ENCODE measurements around the gene ATP12A.

The ATP12A gene

DNA sequence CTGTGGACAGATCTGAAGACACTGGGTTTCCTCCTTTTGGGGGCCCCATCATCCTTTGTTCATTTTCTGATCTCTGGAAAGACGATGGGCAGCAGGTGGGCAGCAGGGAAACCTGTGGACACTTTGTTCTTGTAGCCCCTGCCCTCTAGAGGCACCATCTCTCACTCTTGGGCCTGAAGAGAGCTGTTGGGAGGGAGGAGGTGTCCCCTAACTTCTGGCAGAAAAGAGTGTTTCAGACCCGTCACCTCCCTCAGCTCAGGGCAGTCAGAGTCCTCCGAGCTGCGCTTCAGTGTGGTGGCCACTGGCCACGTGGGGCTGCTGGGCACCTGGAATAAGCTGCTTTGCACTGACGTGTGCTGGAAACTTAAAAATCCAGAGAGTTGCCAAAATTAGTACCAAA lies 56.8 kb downstream of the ATP12A start:
- Histone ChIP-seq H3K4me1 (ENCODE audit: control insufficient read depth, insufficient read depth, low read length) (no peaks in the 10 kb centered on the region), H3K27me3 (ENCODE audit: control insufficient read depth, insufficient read depth, low read length) (no peaks in the 10 kb centered on the region), H3K27ac (ENCODE audit: low read depth, low read length) (no peak overlapping the region), H3K36me3 (ENCODE audit: control insufficient read depth, insufficient read depth, low read length) (no peaks in the 10 kb centered on the region), H3K9me3 (ENCODE audit: control insufficient read depth, insufficient read depth, low read length) (no peaks in the 10 kb centered on the region), H3K9ac (ENCODE audit: low read depth, low read length) (no peak overlapping the region), H3K4me3 (ENCODE audit: low read depth, low read length) (no peak overlapping the region)

GRCh38 chr13:24738366-24738847 lies 58.2 kb downstream of the ATP12A start:
- Histone ChIP-seq H3K27me3 (ENCODE audit: control insufficient read depth, insufficient read depth, low read length) (peaks cover 10% of the 10 kb centered on the region), H3K9me3 (ENCODE audit: control insufficient read depth, insufficient read depth, low read length) (no peaks in the 10 kb centered on the region), H3K4me1 (ENCODE audit: control insufficient read depth, insufficient read depth, low read length) (no peaks in the 10 kb centered on the region), H3K4me3 (ENCODE audit: low read depth, low read length) (no peak overlapping the region), H3K9ac (ENCODE audit: low read depth, low read length) (no peak overlapping the region), H3K27ac (ENCODE audit: low read depth, low read length) (no peak overlapping the region), H3K36me3 (ENCODE audit: control insufficient read depth, insufficient read depth, low read length) (no peaks in the 10 kb centered on the region)

- no peaks in the 10 kb centered on the region for H3K4me1 ChIP-seq (ENCODE audit: control insufficient read depth, insufficient read depth, low read length)
- H3K4me3 ChIP-seq (ENCODE audit: low read depth, low read length), result no peak overlapping the region
- no peak overlapping the region for H3K27ac ChIP-seq (ENCODE audit: low read depth, low read length)
- H3K36me3 ChIP-seq (ENCODE audit: control insufficient read depth, insufficient read depth, low read length), result no peaks in the 10 kb centered on the region
- H3K9me3 ChIP-seq (ENCODE audit: control insufficient read depth, insufficient read depth, low read length), result no peaks in the 10 kb centered on the region
- H3K9ac ChIP-seq (ENCODE audit: low read depth, low read length), result no peak overlapping the region
- H3K27me3 ChIP-seq (ENCODE audit: control insufficient read depth, insufficient read depth, low read length), result peaks cover 28% of the 10 kb centered on the region
Measured at GRCh38 chr13:24740014-24740890, 60.0 kb downstream of the ATP12A start.

DNA sequence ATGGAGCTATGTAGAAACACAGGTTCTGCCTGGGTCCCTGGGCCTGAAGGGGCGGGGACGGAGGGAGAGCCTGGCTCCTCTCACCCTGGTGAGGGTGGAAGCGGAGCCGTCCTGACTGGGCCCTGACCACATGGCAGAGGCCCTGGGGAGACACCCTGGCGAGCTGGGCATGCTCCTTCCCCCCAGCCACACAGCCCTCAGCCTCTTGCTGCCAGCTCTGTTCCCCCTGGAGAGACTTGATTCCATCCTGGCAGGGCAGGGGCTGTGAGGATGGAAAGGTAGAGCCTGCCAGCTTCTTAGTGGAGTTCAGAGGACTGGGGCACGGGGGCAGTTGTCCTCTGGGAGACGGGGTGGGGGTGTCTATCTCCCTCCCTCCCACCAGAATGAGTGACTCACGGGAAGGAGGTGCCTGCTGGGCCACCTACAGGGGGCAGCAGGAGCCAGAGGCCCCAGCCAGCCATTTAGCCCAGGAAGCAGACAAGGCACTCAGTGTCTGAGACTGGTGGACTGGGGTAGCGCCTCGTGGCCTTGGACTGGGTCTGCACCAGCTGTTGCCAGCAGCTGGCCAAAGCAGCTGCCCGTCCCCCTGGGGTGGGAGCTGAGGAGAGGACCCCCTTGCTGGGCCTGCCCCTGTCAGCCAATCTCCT lies 60.9 kb downstream of the ATP12A start:
- Histone ChIP-seq H3K27ac (ENCODE audit: low read depth, low read length) (no peak overlapping the region), H3K9me3 (ENCODE audit: control insufficient read depth, insufficient read depth, low read length) (no peaks in the 10 kb centered on the region), H3K4me3 (ENCODE audit: low read depth, low read length) (no peak overlapping the region), H3K9ac (ENCODE audit: low read depth, low read length) (no peak overlapping the region), H3K36me3 (ENCODE audit: control insufficient read depth, insufficient read depth, low read length) (no peaks in the 10 kb centered on the region), H3K4me1 (ENCODE audit: control insufficient read depth, insufficient read depth, low read length) (peaks cover 6% of the 10 kb centered on the region; the same call in 1 of the 2 replicates), H3K27me3 (ENCODE audit: control insufficient read depth, insufficient read depth, low read length) (peaks cover 37% of the 10 kb centered on the region)

- Histone ChIP-seq H3K9ac (ENCODE audit: low read depth, low read length) (no peak overlapping the region), H3K36me3 (ENCODE audit: control insufficient read depth, insufficient read depth, low read length) (no peaks in the 10 kb centered on the region), H3K27ac (ENCODE audit: low read depth, low read length) (no peak overlapping the region), H3K27me3 (ENCODE audit: control insufficient read depth, insufficient read depth, low read length) (peaks cover 43% of the 10 kb centered on the region), H3K9me3 (ENCODE audit: control insufficient read depth, insufficient read depth, low read length) (no peaks in the 10 kb centered on the region), H3K4me3 (ENCODE audit: low read depth, low read length) (no peak overlapping the region), H3K4me1 (ENCODE audit: control insufficient read depth, insufficient read depth, low read length) (peaks cover 10% of the 10 kb centered on the region; the same call in 1 of the 2 replicates)
Measured at GRCh38 chr13:24741791-24742190, 61.6 kb downstream of the ATP12A start.

- H3K27me3 ChIP-seq (ENCODE audit: control insufficient read depth, insufficient read depth, low read length), result peaks cover 48% of the 10 kb centered on the region
- no peak overlapping the region for H3K27ac ChIP-seq (ENCODE audit: low read depth, low read length)
- no peak overlapping the region for H3K9ac ChIP-seq (ENCODE audit: low read depth, low read length)
Measured at GRCh38 chr13:24742294-24742693, 62.1 kb downstream of the ATP12A start.

DNA sequence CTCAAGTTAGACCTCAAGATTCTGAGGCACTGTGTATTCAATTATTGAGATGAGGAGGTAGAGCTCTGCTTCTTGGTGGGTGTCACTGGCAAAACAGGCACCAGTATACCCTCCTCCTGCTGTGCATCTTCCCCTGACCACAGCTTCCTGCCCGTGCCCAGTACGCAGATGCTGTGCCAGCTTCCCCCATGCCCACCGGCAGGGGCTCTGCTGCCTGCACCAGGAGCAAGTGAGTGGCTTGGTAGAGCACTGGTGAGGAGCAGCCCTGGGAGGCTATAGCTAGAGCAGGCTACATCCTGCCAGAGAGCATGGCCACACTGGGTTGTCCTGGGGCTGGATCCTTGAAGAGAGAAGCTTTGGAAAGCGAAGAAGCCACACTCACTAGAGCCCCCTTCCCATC lies 62.8 kb downstream of the ATP12A start:
- Histone ChIP-seq H3K4me3 (ENCODE audit: low read depth, low read length) (no peak overlapping the region), H3K9ac (ENCODE audit: low read depth, low read length) (no peak overlapping the region)

More at GRCh38 chr13:24742294-24742693, 62.1 kb downstream of the ATP12A start:
- Histone ChIP-seq H3K9me3 (ENCODE audit: control insufficient read depth, insufficient read depth, low read length) (no peaks in the 10 kb centered on the region), H3K4me3 (ENCODE audit: low read depth, low read length) (no peak overlapping the region), H3K4me1 (ENCODE audit: control insufficient read depth, insufficient read depth, low read length) (peaks cover 14% of the 10 kb centered on the region; the same call in 1 of the 2 replicates), H3K36me3 (ENCODE audit: control insufficient read depth, insufficient read depth, low read length) (no peaks in the 10 kb centered on the region)

DNA sequence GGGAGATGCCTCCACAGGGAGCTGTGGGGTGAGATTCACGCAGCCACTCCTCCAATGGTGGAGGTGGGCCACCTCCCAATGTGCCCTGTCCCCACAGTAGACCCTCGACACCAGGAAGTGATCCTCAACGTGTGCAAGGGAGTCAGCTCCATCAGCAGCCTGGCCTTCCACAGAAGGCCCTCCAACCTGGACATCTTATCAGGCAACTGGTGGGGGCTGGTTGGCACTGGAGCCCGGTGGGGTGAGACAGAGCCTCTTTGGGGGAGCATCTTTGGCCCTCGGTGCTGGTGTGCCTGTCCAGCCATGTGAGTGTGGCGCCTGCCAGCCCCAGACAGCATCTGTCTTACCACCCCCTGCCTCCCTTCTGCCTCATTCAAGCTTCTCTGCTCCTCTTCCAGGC lies 64.0 kb downstream of the ATP12A start:
- Histone ChIP-seq H3K4me1 (ENCODE audit: control insufficient read depth, insufficient read depth, low read length) (peaks cover 18% of the 10 kb centered on the region), H3K27me3 (ENCODE audit: control insufficient read depth, insufficient read depth, low read length) (peaks cover 68% of the 10 kb centered on the region), H3K36me3 (ENCODE audit: control insufficient read depth, insufficient read depth, low read length) (no peaks in the 10 kb centered on the region), H3K9ac (ENCODE audit: low read depth, low read length) (no peak overlapping the region), H3K27ac (ENCODE audit: low read depth, low read length) (no peak overlapping the region), H3K4me3 (ENCODE audit: low read depth, low read length) (no peak overlapping the region), H3K9me3 (ENCODE audit: control insufficient read depth, insufficient read depth, low read length) (no peaks in the 10 kb centered on the region)

More for the DNA sequence above, 62.8 kb downstream of the ATP12A start:
- no peaks in the 10 kb centered on the region for H3K36me3 ChIP-seq (ENCODE audit: control insufficient read depth, insufficient read depth, low read length)
- H3K27me3 ChIP-seq (ENCODE audit: control insufficient read depth, insufficient read depth, low read length), result peaks cover 55% of the 10 kb centered on the region
- no peaks in the 10 kb centered on the region for H3K9me3 ChIP-seq (ENCODE audit: control insufficient read depth, insufficient read depth, low read length)
- no peak overlapping the region for H3K27ac ChIP-seq (ENCODE audit: low read depth, low read length)
- peaks cover 15% of the 10 kb centered on the region for H3K4me1 ChIP-seq (ENCODE audit: control insufficient read depth, insufficient read depth, low read length)

- no peak overlapping the region for H3K9ac ChIP-seq (ENCODE audit: low read depth, low read length)
- peak overlapping the region; percentile 56 for H3K4me3 ChIP-seq (ENCODE audit: low read depth, low read length)
- no peak overlapping the region for H3K27ac ChIP-seq (ENCODE audit: low read depth, low read length)
- H3K36me3 ChIP-seq (ENCODE audit: control insufficient read depth, insufficient read depth, low read length), result no peaks in the 10 kb centered on the region
- no peaks in the 10 kb centered on the region for H3K9me3 ChIP-seq (ENCODE audit: control insufficient read depth, insufficient read depth, low read length)
- peaks cover 18% of the 10 kb centered on the region for H3K4me1 ChIP-seq (ENCODE audit: control insufficient read depth, insufficient read depth, low read length)
- H3K27me3 ChIP-seq (ENCODE audit: control insufficient read depth, insufficient read depth, low read length), result peaks cover 80% of the 10 kb centered on the region
Measured at GRCh38 chr13:24745516-24745860, 65.3 kb downstream of the ATP12A start.

DNA sequence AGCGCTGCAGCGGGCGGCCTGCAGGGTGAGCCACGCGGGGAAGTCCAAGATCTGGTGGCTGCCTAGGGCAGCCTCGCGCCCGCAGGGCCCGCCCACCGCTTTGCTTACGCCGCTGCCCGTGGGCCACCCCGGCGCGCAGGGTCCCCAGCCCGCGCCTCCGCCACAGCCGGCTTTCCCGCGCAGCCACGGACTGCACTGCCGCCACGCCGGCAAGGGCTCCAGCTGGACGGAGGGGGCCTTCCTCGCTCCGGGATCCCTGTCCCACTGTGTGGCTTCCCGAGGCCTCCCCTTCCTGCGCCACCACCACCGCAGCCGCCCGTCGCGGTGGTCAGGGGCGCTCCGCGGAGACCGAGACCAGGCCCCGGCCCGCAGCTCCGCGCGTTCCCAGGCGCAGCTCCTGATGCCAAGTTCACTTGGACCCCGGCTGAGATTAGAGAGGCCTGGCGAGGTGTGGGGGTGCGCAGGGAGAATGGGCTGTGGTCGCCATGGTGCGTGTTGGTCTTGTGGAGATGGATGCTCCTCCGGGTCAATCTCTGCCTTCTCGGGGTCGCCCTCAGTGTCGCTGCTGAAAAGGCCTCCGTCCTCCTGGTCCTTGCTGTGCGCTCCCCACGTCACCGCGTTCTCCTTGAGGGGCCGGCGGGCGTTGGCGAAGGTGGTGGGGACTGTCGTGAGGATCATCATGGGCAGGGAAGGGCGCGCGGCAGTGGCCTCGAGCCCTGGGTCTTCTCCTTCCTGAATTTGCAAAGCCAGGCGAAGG lies 65.8 kb downstream of the ATP12A start:
- H3K4me1 ChIP-seq (ENCODE audit: control insufficient read depth, insufficient read depth, low read length), result peaks cover 18% of the 10 kb centered on the region
- no peak overlapping the region for H3K9ac ChIP-seq (ENCODE audit: low read depth, low read length)
- H3K27me3 ChIP-seq (ENCODE audit: control insufficient read depth, insufficient read depth, low read length), result peaks cover 86% of the 10 kb centered on the region
- no peaks in the 10 kb centered on the region for H3K36me3 ChIP-seq (ENCODE audit: control insufficient read depth, insufficient read depth, low read length)
- no peak overlapping the region for H3K27ac ChIP-seq (ENCODE audit: low read depth, low read length)
- peak overlapping the region; percentile 56 for H3K4me3 ChIP-seq (ENCODE audit: low read depth, low read length)
- H3K9me3 ChIP-seq (ENCODE audit: control insufficient read depth, insufficient read depth, low read length), result no peaks in the 10 kb centered on the region
